ENCODE results near the gene CDK5RAP1.

Gene CDK5RAP1

DNA sequence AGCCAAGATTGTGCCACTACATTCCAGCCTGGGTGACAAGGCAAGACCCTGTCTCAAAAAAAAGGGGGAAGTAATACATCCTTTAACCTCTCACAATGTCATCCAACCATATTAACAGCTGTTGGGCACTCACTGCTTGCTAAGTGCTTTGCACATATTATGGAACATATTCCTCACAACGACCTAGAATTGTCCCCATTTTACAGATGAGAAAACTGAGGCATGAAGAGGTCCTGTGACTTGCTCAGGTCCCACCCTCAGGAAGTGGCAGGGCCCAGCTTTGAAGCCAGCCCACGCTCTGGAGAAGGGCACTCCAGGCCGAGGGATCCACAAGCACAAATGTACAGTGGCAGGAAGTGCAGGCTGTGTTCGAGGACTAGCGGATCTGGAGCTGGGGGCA is 85.0 kb downstream of the CDK5RAP1 start:
- Histone ChIP-seq H3K27me3 (no peaks in the 10 kb centered on the region), H3K4me3 (no peak overlapping the region), H3K36me3 (no peaks in the 10 kb centered on the region), H3K4me1 (peaks cover 6 to 41% (median 21%) of the 10 kb centered on the region in 10 experiments; a peak in 19 of 20 replicates), H3K9me3 (replicated peaks in 1 of 11) (no peaks in the 10 kb centered on the region), H3K9ac (no peak overlapping the region), H3K27ac (no peak overlapping the region), H4K20me1 (0 out of 22 replicates have a peak, but pooled peaks cover 0 to 3% (median 0%) of the 10 kb centered on the region in 11 experiments), H3K4me2 (no peak overlapping the region)
- no peak for TF ChIP-seq Cebpa-rat (IDR thresholded peaks at IDR 0.05)

DNA sequence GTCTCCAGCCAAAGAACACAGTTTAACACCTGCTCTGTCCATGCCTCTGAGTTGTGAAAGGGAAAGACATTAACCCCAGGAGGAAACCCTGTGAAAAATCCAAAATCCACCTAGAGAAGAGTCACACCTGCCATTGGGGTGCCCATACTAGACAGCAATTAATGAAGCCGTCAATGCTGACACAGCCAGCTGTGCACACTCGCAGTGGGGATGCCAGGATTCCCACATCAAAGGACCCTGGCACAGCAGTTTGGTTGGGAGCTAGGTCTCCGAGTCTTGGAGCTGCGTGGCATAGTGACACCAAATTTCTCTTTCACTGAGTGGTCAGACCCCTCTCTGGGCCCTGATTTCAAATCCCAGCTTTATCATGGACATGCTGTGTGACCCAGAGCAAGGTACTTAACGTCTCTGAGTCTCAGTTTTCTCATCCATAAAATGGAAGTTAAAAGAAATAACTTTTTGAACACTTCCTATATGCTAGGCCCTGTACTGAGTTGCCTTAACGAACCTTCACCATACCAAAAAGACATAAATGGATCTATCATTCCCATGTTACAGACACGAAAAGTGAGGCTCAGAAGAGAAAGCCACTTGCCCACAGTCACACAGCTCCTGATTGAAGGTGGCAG is 87.5 kb downstream of the CDK5RAP1 start:
- peak overlapping the region in 8 of 11 experiments; percentile 45 to 64 (median 52); a peak in 15 of 22 replicates for H3K4me2 ChIP-seq
- H3K36me3 ChIP-seq, result no peaks in the 10 kb centered on the region
- peaks cover 6 to 33% (median 21%) of the 10 kb centered on the region in 10 experiments; a peak in 19 of 20 replicates for H3K4me1 ChIP-seq
- H3K4me3 ChIP-seq, result no peak overlapping the region
- H3K27ac ChIP-seq, result no peak overlapping the region
- TF ChIP-seq Cebpa-rat (IDR thresholded peaks at IDR 0.05), result no peak
- H4K20me1 ChIP-seq, result no peaks in the 10 kb centered on the region
- no peak overlapping the region for H3K9ac ChIP-seq
- no peaks in the 10 kb centered on the region for H3K27me3 ChIP-seq
- H3K9me3 ChIP-seq (replicated peaks in 1 of 11), result no peaks in the 10 kb centered on the region

DNA sequence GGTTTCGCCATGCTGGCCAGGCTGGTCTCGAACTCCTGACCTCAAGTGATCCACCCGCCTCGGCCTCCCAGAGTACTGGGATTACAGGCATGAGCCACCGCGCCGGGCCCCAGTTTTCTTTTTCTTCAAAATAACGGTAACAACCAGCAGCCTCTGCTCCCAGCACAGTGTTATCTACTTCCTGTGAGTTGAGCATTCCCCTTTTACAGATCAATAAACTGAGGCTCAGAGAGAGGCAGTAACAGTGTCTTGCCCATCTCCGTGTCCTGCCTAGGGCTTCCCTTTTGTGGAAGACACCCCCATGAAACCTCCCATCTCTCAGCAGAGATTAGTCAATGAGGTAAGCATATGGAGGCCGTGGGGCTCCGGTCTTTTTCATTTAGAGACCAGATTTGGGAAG is 88.7 kb downstream of the CDK5RAP1 start:
- peaks cover 0 to 4% (median 0%) of the 10 kb centered on the region in 11 experiments; a peak in 2 of 22 replicates for H3K9me3 ChIP-seq (replicated peaks in 1 of 11)
- no peaks in the 10 kb centered on the region for H3K27me3 ChIP-seq
- no peaks in the 10 kb centered on the region for H4K20me1 ChIP-seq
- H3K36me3 ChIP-seq, result no peaks in the 10 kb centered on the region
- peak overlapping the region in 10 of 11 experiments; percentile 11 to 64 (median 50); a peak in 17 of 22 replicates for H3K4me2 ChIP-seq
- no peak overlapping the region for H3K4me3 ChIP-seq
- H3K9ac ChIP-seq, result no peak overlapping the region
- H3K27ac ChIP-seq, result peak overlapping the region in 2 of 11 experiments; percentile 13 to 24; a peak in 1 of 22 replicates
- TF ChIP-seq Cebpa-rat (IDR thresholded peaks at IDR 0.05), result no peak
- peaks cover 6 to 33% (median 21%) of the 10 kb centered on the region in 10 experiments; a peak in 19 of 20 replicates for H3K4me1 ChIP-seq

DNA sequence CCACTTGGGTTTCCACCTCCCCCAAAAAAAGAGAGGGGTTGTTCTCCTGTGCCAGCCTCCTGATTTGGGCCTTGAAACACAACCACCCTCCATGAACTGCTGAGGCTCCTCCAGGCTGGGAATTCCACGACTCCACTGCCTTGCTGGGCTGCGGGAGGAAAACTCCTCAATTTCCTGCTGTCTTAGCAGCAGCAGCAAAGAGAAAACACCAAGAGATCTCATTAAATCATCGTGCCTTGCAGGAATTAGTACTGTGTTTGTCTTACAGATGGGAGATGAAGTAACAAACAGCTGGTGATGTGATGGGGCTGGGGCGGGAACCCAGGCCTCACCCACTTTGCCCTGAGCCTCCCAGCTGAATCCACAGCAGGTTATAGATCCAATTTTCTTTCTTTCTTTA is 89.3 kb downstream of the CDK5RAP1 start:
- Histone ChIP-seq H4K20me1 (no peaks in the 10 kb centered on the region), H3K9me3 (replicated peaks in 1 of 11) (peaks cover 0 to 4% (median 0%) of the 10 kb centered on the region in 11 experiments; a peak in 2 of 22 replicates), H3K27me3 (no peaks in the 10 kb centered on the region), H3K4me1 (peaks cover 6 to 33% (median 21%) of the 10 kb centered on the region in 10 experiments; a peak in 19 of 20 replicates), H3K9ac (no peak overlapping the region), H3K27ac (no peak overlapping the region), H3K36me3 (no peaks in the 10 kb centered on the region), H3K4me3 (no peak overlapping the region), H3K4me2 (peak overlapping the region in 5 of 11 experiments; percentile 3 to 64 (median 55); a peak in 2 of 22 replicates)
- TF ChIP-seq Cebpa-rat (IDR thresholded peaks at IDR 0.05), result no peak

DNA sequence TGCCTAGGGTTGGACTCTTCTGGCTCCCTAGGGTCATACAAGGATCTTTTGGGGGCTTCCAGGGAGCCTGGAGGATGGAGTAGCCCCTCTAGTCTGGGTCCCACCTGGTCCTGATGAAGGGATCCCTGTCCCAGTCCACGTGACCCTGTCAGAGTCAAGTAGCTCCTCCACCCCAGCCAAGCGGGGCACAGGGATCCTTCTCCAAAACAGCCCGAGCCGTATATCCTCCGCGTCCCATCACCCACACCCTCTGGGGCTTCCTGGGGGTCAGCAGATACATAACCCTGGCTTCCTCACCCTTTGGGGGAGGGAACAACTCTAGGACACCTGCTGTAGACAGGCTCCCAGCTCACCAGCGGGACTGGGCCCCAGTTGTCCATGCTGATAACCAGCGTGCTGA is 90.3 kb downstream of the CDK5RAP1 start:
- H3K4me2 ChIP-seq, result peak overlapping the region in 2 of 11 experiments; percentile 8 to 24; a peak in 1 of 22 replicates
- H4K20me1 ChIP-seq, result no peaks in the 10 kb centered on the region
- H3K4me3 ChIP-seq, result no peak overlapping the region
- no peak for TF ChIP-seq Cebpa-rat (IDR thresholded peaks at IDR 0.05)
- H3K9ac ChIP-seq, result no peak overlapping the region
- no peaks in the 10 kb centered on the region for H3K27me3 ChIP-seq
- no peak overlapping the region for H3K27ac ChIP-seq
- H3K4me1 ChIP-seq, result peaks cover 6 to 43% (median 27%) of the 10 kb centered on the region in 10 experiments
- H3K9me3 ChIP-seq (replicated peaks in 1 of 11), result peaks cover 0 to 4% (median 0%) of the 10 kb centered on the region in 11 experiments; a peak in 2 of 22 replicates
- H3K36me3 ChIP-seq, result no peaks in the 10 kb centered on the region

DNA sequence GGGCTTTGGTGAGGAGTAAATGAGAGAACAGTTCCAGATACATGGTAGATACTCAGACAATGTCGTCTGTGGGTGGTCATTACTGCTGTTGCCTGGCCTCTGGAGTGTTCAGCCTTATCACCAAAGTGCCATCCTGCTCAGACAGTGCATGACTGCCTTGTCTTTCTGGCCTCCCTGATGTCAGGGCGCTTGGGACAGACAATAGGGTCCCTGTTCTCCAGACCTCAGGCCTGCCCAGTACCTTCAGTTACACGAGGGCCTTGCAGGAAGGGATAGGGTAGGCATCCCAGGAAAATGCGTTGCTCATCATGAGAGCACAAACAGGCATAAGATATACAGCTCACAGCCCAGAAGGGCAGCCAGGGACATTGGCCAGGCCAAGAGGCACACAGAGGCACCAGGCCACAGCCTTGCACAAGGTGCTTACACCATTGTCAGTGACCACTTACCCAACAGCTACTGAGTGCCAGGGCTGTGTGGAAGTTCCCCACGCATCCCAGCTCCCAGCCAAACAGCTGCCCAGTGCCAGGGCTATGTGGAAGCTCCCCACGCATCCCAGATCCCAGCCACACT is 90.9 kb downstream of the CDK5RAP1 start:
- Histone ChIP-seq H3K4me2 (0 out of 22 replicates have a peak overlapping the region, but pooled peaks of 1 of the 11 experiments have one; percentile 24), H3K9me3 (replicated peaks in 1 of 11) (peaks cover 0 to 4% (median 0%) of the 10 kb centered on the region in 11 experiments; a peak in 2 of 22 replicates), H3K9ac (no peak overlapping the region), H3K36me3 (no peaks in the 10 kb centered on the region), H3K4me1 (peaks cover 12 to 49% (median 33%) of the 10 kb centered on the region in 10 experiments), H3K27ac (no peak overlapping the region), H3K4me3 (no peak overlapping the region), H3K27me3 (no peaks in the 10 kb centered on the region), H4K20me1 (no peaks in the 10 kb centered on the region)
- no peak for TF ChIP-seq Cebpa-rat (IDR thresholded peaks at IDR 0.05)

DNA sequence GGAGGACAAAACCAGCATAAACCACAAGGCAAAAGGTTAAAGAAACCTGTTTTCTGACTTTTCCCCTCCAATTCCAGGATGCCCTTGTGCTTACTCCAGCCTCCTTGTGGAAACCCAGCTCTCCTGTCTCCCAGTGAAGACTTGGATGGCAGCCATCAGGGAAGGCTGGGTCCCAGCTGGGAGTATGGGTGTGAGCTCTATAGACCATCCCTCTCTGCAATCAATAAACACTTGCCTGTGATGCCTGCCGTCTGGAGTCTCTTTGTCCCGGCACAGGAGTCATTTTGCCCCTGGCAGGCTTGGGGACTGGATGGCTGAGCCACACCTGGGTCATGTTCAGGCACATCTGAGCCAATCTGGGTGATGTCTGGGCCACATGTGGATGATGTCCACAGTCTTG is 91.7 kb downstream of the CDK5RAP1 start:
- no peak overlapping the region for H3K9ac ChIP-seq

More for the DNA sequence above, 91.7 kb downstream of the CDK5RAP1 start:
- H3K9me3 ChIP-seq (replicated peaks in 1 of 11), result peaks cover 0 to 4% (median 0%) of the 10 kb centered on the region in 11 experiments; a peak in 2 of 22 replicates
- no peak overlapping the region for H3K27ac ChIP-seq
- H4K20me1 ChIP-seq, result no peaks in the 10 kb centered on the region
- TF ChIP-seq Cebpa-rat (IDR thresholded peaks at IDR 0.05), result no peak
- H3K36me3 ChIP-seq, result no peaks in the 10 kb centered on the region
- H3K4me3 ChIP-seq, result no peak overlapping the region
- H3K4me2 ChIP-seq, result no peak overlapping the region
- peaks cover 15 to 57% (median 40%) of the 10 kb centered on the region in 10 experiments for H3K4me1 ChIP-seq
- H3K27me3 ChIP-seq, result no peaks in the 10 kb centered on the region
